PC-3 (cell line): ENCODE results near the gene NR5A1. TPM values are rescaled to one million over a fixed set of nuclear protein-coding genes. Genes with fewer than 3 reads are reported as not detected.

Experiments
- ATAC-seq: fragments of 200-7000 bp; cut with Tn5 transposase; 2 replicates; pipeline ENCODE4 v1.9.1; 2020; ENCODE audit warnings: mild to moderate bottlenecking, moderate library complexity
- BruUV-seq: library from RNA; stranded (reverse); fragments of 400-500 nt; replicated peaks from 2 replicates; lab custom pipeline; 2021; lab: Mats Ljungman, UMichigan
- CTCF ChIA-PET: fragments of 300-600 bp; sonication (Branson Sonifier 250); formaldehyde crosslinking; loops from one replicate; lab custom pipeline; 2022; ENCODE audit warnings: antibody characterized with exemption; lab: Charles Lee
- POLR2A ChIA-PET: fragments of 300-600 bp; sonication (Branson Sonifier 250); formaldehyde crosslinking; loops from one replicate; lab custom pipeline; 2022; ENCODE audit warnings: antibody characterized with exemption; ENCODE audit not compliant: unreplicated experiment; lab: Charles Lee
- DNase-seq: peaks from one replicate; pipeline ENCODE4 v3.0.0-alpha.2; 2015
- H2AFZ ChIP-seq: fragments of 300-600 bp; sonication (generic); 2 replicates; pipeline ENCODE4 v1.6.0; 2016; ENCODE audit warnings: antibody characterized with exemption, low read length
- H3F3A ChIP-seq: fragments of 300-600 bp; sonication (generic); one replicate; pipeline ENCODE4 v1.6.0; 2017; ENCODE audit warnings: antibody characterized with exemption, low read length, control low read depth, mild to moderate bottlenecking; ENCODE audit not compliant: unreplicated experiment
- H3K27ac ChIP-seq: fragments of 300-600 bp; sonication (generic); 2 replicates; pipeline ENCODE4 v1.5.1; 2016; ENCODE audit warnings: mild to moderate bottlenecking, low read length
- H3K27me3 ChIP-seq: fragments of 300-600 bp; sonication (generic); 2 replicates; pipeline ENCODE4 v1.6.1; 2016; ENCODE audit warnings: low read length, mixed read lengths
- H3K36me3 ChIP-seq: fragments of 300-600 bp; sonication (generic); 2 replicates; pipeline ENCODE4 v1.6.1; 2016; ENCODE audit warnings: low read depth, mixed run types, low read length, mixed read lengths
- H3K4me1 ChIP-seq: fragments of 300-600 bp; sonication (generic); 2 replicates; pipeline ENCODE4 v1.5.1; 2016; ENCODE audit warnings: low read length; ENCODE audit not compliant: insufficient read depth
- H3K4me2 ChIP-seq: fragments of 300-600 bp; sonication (generic); 2 replicates; pipeline ENCODE4 v1.6.0; 2016; ENCODE audit warnings: low read length
- H3K4me3 ChIP-seq: fragments of 300-600 bp; sonication (generic); 2 replicates; pipeline ENCODE4 v1.5.1; 2016; ENCODE audit warnings: mild to moderate bottlenecking, low read length, mixed read lengths
- H3K79me2 ChIP-seq: fragments of 300-600 bp; sonication (generic); 2 replicates; pipeline ENCODE4 v1.6.1; 2017; ENCODE audit warnings: low read length, mixed read lengths
- H3K9ac ChIP-seq: fragments of 300-600 bp; sonication (generic); 2 replicates; pipeline ENCODE4 v1.6.0; 2016; ENCODE audit warnings: mild to moderate bottlenecking, low read length
- H3K9me2 ChIP-seq: fragments of 300-600 bp; sonication (generic); replicated peaks from 2 replicates; pipeline ENCODE4 v1.6.1; 2016; ENCODE audit warnings: mixed run types, low read length, mixed read lengths
- H3K9me3 ChIP-seq: fragments of 300-600 bp; sonication (generic); 2 replicates; pipeline ENCODE4 v1.6.1; 2016; ENCODE audit warnings: low read length, mixed read lengths
- H4K20me1 ChIP-seq: fragments of 300-600 bp; sonication (generic); 2 replicates; pipeline ENCODE4 v1.6.1; 2016; ENCODE audit warnings: low read length, mixed read lengths
- CTCF ChIP-seq: fragments of 300-600 bp; sonication (generic); conservative IDR thresholded peaks from 2 replicates; pipeline ENCODE4 v1.5.1; 2017; ENCODE audit warnings: antibody characterized with exemption, low read depth, mild to moderate bottlenecking, low read length
- EZH2 ChIP-seq: fragments of 300-600 bp; sonication (generic); IDR thresholded peaks from one replicate; pipeline ENCODE4 v1.6.1; 2017; ENCODE audit warnings: antibody characterized with exemption, mild to moderate bottlenecking, low read length; ENCODE audit not compliant: unreplicated experiment
- EZH2phosphoT487 ChIP-seq: fragments of 300-600 bp; sonication (generic); IDR thresholded peaks from 2 replicates; pipeline ENCODE4 v1.6.1; 2018; ENCODE audit warnings: mild to moderate bottlenecking, antibody characterized with exemption, low read length, borderline replicate concordance
- intact Hi-C: fragments of 100-400 bp; cut with micrococcal nuclease; formaldehyde crosslinking; loops from 2 replicates; pipeline ENCODE4 v1.9.0; 2023
- total RNA-seq: library from RNA; depleted of rRNA; stranded (reverse); fragments of >200 nt; gene quantifications from 2 replicates; pipeline ENCODE4 v1.2.3, GENCODE V29; 2014

The NR5A1 gene
- total RNA-seq, 1 experiment from 2014 or later, result not detected

GRCh38 chr9:124517600-124517999 lies 10.4 kb upstream of the NR5A1 start:
- Histone ChIP-seq H3K27me3 (no peaks in the 10 kb centered on the region), H3K9me2 (no peaks in the 10 kb centered on the region), H3K4me1 (no peaks in the 10 kb centered on the region; the same call in 1 of the 2 replicates), H3K36me3 (no peaks in the 10 kb centered on the region), H2AFZ (no peak overlapping the region), H3K79me2 (no peaks in the 10 kb centered on the region), H3K4me2 (no peak overlapping the region), H4K20me1 (no peaks in the 10 kb centered on the region), H3K27ac (no peak overlapping the region), H3K9me3 (no peaks in the 10 kb centered on the region), H3F3A (no peaks in the 10 kb centered on the region), H3K9ac (no peak overlapping the region), H3K4me3 (no peak overlapping the region)
- CTCF ChIA-PET, result no interaction called here
- TF ChIP-seq CTCF (no peak), EZH2phosphoT487 (no peak), EZH2 (no peak)
- ATAC-seq (no peak), DNase-seq (no peak)
- BruUV-seq, result no TSS peak
- POLR2A ChIA-PET, result no interaction called here
- intact Hi-C loops, result no loop called here

- intact Hi-C loops, result no loop called here
- Histone ChIP-seq H3F3A (no peaks in the 10 kb centered on the region), H3K9ac (no peak overlapping the region), H2AFZ (no peak overlapping the region), H3K4me3 (no peak overlapping the region), H4K20me1 (no peaks in the 10 kb centered on the region), H3K27ac (no peak overlapping the region), H3K36me3 (no peaks in the 10 kb centered on the region), H3K27me3 (no peaks in the 10 kb centered on the region), H3K9me3 (no peaks in the 10 kb centered on the region), H3K4me1 (no peaks in the 10 kb centered on the region), H3K9me2 (no peaks in the 10 kb centered on the region), H3K4me2 (no peak overlapping the region), H3K79me2 (no peaks in the 10 kb centered on the region)
- DNase-seq (no peak), ATAC-seq (no peak)
- ChIA-PET CTCF (no interaction called here), POLR2A (no interaction called here)
- TF ChIP-seq EZH2phosphoT487 (no peak), CTCF (no peak), EZH2 (no peak)
- BruUV-seq, result no TSS peak
Observed at GRCh38 chr9:124514874-124515273, 7.7 kb upstream of the NR5A1 start.

GRCh38 chr9:124514125-124514524 lies 6.9 kb upstream of the NR5A1 start:
- no peak for DNase-seq
- intact Hi-C loops, result no loop called here
- H3K4me1 ChIP-seq, result no peaks in the 10 kb centered on the region
- H3K27ac ChIP-seq, result no peak overlapping the region
- TF ChIP-seq EZH2 (no peak), EZH2phosphoT487 (no peak), CTCF (no peak)
- H3K9me3 ChIP-seq, result no peaks in the 10 kb centered on the region
- ChIA-PET POLR2A (no interaction called here), CTCF (no interaction called here)
- no peak overlapping the region for H2AFZ ChIP-seq
- H3K4me3 ChIP-seq, result no peak overlapping the region
- H3K9me2 ChIP-seq, result no peaks in the 10 kb centered on the region
- no peak overlapping the region for H3K4me2 ChIP-seq
- no peaks in the 10 kb centered on the region for H3K79me2 ChIP-seq
- no peaks in the 10 kb centered on the region for H4K20me1 ChIP-seq
- ATAC-seq, result no peak
- no peak overlapping the region for H3K9ac ChIP-seq
- H3K36me3 ChIP-seq, result no peaks in the 10 kb centered on the region
- no TSS peak for BruUV-seq
- H3F3A ChIP-seq, result no peaks in the 10 kb centered on the region
- no peaks in the 10 kb centered on the region for H3K27me3 ChIP-seq
